ENCODE measurements around the gene BLOC1S1.

DNA sequence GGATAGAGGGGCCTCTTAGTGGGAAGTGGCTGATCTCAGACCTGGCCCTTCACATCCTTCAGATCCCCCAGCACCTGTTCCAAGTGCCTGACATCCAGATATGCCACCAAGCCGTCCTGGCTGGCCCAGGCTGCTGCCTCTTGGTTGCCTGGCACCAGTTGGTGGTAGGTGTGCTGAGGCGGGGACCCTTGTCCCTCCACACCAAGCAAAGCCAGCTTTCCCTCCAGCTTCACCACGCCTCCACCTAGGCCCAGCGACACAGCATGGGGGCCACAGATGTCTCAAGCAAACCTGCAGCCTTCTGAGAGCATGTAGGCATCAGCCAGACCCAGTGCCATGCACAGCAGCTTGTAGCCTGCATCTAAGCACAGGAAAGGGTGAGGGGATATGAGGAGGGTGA is 16.4 kb downstream of the BLOC1S1 start:
- TF ChIP-seq, protein P1, sequence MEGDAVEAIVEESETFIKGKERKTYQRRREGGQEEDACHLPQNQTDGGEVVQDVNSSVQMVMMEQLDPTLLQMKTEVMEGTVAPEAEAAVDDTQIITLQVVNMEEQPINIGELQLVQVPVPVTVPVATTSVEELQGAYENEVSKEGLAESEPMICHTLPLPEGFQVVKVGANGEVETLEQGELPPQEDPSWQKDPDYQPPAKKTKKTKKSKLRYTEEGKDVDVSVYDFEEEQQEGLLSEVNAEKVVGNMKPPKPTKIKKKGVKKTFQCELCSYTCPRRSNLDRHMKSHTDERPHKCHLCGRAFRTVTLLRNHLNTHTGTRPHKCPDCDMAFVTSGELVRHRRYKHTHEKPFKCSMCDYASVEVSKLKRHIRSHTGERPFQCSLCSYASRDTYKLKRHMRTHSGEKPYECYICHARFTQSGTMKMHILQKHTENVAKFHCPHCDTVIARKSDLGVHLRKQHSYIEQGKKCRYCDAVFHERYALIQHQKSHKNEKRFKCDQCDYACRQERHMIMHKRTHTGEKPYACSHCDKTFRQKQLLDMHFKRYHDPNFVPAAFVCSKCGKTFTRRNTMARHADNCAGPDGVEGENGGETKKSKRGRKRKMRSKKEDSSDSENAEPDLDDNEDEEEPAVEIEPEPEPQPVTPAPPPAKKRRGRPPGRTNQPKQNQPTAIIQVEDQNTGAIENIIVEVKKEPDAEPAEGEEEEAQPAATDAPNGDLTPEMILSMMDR (conservative IDR thresholded peaks at IDR 0.05; ENCODE audit: low read depth, low read length): no peak
- no peak for TF ChIP-seq EZH2 (IDR thresholded peaks at IDR 0.05; ENCODE audit: borderline replicate concordance, low read depth, low read length, poor library complexity, severe bottlenecking)

All from A673 (cell line).